ENCODE measurements around the gene MRPL12. TPM values are rescaled to one million over a fixed set of nuclear protein-coding genes. Genes with fewer than 3 reads are reported as not detected.
A peak's percentile ranks its signal among the peaks of the same experiment; 100 is the strongest.

The MRPL12 gene
- total and polyA plus RNA-seq, 2 of the 13 experiments (the other 11 are each of a cell fraction or from before 2014, with no cell fraction given): 39.1 to 94.1 TPM

- TF ChIP-seq RERE (CRISPR knock-in tag; IDR thresholded peaks at IDR 0.05; ENCODE audit: low read depth) (peak; percentile 92), ZSCAN9 (CRISPR knock-in tag; IDR thresholded peaks at IDR 0.05; ENCODE audit: borderline replicate concordance) (peak; percentile 98), RFX5 (IDR thresholded peaks at IDR 0.05; ENCODE audit: low read depth, low read length) (no peak), ZNF776 (CRISPR knock-in tag; IDR thresholded peaks at IDR 0.05) (peak; percentile 99), ZNF75D (CRISPR knock-in tag; IDR thresholded peaks at IDR 0.05; ENCODE audit: borderline replicate concordance) (peak; percentile 80; the same call in 1 of the 2 replicates), ZNF101 (CRISPR knock-in tag; IDR thresholded peaks at IDR 0.05; ENCODE audit: borderline replicate concordance, low read depth) (peak; percentile 88; the same call in 1 of the 2 replicates), KDM5B (CRISPR knock-in tag; IDR thresholded peaks at IDR 0.05; ENCODE audit: borderline replicate concordance) (peak; percentile 99), SATB2 (CRISPR knock-in tag; IDR thresholded peaks at IDR 0.05) (peak; percentile 99), ZMAT5 (CRISPR knock-in tag; IDR thresholded peaks at IDR 0.05; ENCODE audit: borderline replicate concordance, low read depth) (peak; percentile 96; the same call in 1 of the 2 replicates), ELK4 (CRISPR knock-in tag; IDR thresholded peaks at IDR 0.05; ENCODE audit: borderline replicate concordance) (peak; percentile 89; the same call in 1 of the 2 replicates), PAXIP1 (CRISPR knock-in tag; conservative IDR thresholded peaks at IDR 0.05) (peak; percentile 91), KLF15 (CRISPR knock-in tag; IDR thresholded peaks at IDR 0.05; ENCODE audit: borderline replicate concordance) (peak; percentile 98; the same call in 1 of the 2 replicates), HMGA1 (CRISPR knock-in tag; conservative IDR thresholded peaks at IDR 0.05) (no peak), KAT7 (CRISPR knock-in tag; IDR thresholded peaks at IDR 0.05; ENCODE audit: borderline replicate concordance) (peak; percentile 96), ZMYM3 (CRISPR knock-in tag; IDR thresholded peaks at IDR 0.05) (peak; percentile 71), ZNF672 (CRISPR knock-in tag; IDR thresholded peaks at IDR 0.05) (peak; percentile 88; the same call in 1 of the 2 replicates), EP300 (IDR thresholded peaks at IDR 0.05; ENCODE audit: low read depth in 2 of 2, low read length in 2 of 2) (peak; percentile 41 to 88; a peak in 2 of 4 replicates), EP300 (CRISPR knock-in tag; IDR thresholded peaks at IDR 0.05; ENCODE audit: borderline replicate concordance) (peak; percentile 97)
These were observed 8.8 kb downstream of the MRPL12 start, which contains the start of gene SLC25A10 (continued) for GRCh38 chr17:81711814-81712467.

Measured in HepG2 (cell line).